Mononuclear cell (primary cell): ENCODE measurements around the gene JARID2. TPM values are rescaled to one million over a fixed set of nuclear protein-coding genes. Genes with fewer than 3 reads are reported as not detected.

Experiments used
- H3K27me3 ChIP-seq: 2 replicates; pipeline ENCODE4 v1.6.0; 2011; ENCODE audit warnings: low read length, control low read depth; ENCODE audit not compliant: insufficient read depth
- H3K4me1 ChIP-seq: 2 replicates; pipeline ENCODE4 v1.5.1; 2011; ENCODE audit warnings: mild to moderate bottlenecking, low read length, control low read depth; ENCODE audit not compliant: insufficient read depth
- H3K4me3 ChIP-seq: 2 replicates; pipeline ENCODE4 v1.5.1; 2011; ENCODE audit warnings: mild to moderate bottlenecking, low read length, moderate library complexity
- H3K9me3 ChIP-seq: 2 replicates; pipeline ENCODE4 v1.5.1; 2011; ENCODE audit warnings: low read depth, mild to moderate bottlenecking, control low read depth, low read length
- total RNA-seq: library from RNA; depleted of rRNA; stranded (reverse); fragments of >200 nt; gene quantifications from one replicate; pipeline ENCODE4 v1.2.3, GENCODE V29; 2012

Gene JARID2
- total RNA-seq, 1 donor = 74.8 TPM

DNA sequence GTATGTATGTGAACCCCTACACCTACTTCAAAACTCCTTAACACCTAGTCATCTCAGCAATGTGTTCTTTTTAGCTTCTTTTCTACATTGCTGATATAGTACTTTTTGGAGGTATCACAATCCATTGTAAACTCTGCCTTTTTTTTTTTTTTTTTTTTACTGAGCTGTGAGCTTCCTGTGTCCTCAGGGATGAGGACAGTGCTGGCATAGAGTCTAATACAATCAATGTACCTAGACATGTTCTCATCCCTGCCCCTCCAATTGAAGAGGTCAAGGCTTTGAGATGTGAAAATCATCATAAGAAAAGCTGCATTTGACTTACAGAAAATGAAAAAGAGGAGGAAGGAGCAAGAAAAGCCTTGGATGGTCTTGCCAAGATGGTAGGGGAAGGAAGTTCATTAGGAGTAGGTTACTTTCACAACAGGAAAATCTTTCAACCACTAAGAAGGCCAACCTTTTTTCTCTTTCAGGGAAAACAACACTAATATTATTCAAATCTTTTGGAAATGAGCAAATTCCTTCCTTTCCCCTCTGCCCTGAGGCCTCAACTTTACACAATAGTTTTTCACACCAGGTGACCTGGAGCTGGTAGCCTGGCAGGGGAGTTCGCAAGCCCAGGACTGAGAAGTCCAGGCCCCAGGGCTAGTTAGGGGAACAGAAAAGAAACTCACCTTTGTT lies 2.8 kb upstream of the JARID2 start:
- H3K9me3 ChIP-seq = no peaks in the 10 kb centered on the region
- H3K4me3 ChIP-seq = no peak overlapping the region
- no peaks in the 10 kb centered on the region for H3K27me3 ChIP-seq

DNA sequence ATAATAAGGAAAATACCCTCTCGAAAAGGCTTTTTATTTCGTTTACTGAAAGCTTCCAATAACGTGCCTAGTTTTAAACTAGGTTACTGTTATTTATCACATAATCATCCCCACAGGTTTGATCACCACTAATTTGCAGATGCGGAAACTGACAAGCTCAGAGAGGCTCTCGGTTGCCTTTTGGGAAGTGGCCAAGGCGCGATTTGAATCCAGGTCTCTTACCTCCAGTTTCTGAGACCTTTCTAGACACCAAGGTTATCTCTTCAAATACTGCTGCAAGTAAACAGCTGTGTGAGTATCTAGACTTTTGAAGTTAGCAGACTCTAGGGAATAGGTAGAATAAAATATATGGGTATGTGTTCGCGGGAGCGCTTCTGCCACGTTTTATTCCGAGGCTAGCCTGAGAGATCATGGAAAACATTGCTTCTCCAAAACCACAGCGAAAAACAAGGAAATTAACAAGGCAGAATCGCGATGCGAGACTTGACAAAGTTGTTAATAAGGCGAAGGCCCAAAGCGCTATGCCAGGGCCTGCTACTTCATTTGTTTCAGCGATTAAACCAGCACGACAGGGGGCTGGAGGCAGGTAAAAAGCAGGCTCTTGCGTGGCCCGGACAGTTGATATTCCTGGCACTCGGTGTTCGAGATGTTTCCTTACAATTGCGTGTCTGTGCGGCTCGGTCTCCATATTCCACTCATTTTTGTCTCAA lies 1.8 kb upstream of the JARID2 start:
- no peaks in the 10 kb centered on the region for H3K27me3 ChIP-seq
- peaks cover 22% of the 10 kb centered on the region for H3K4me1 ChIP-seq
- no peaks in the 10 kb centered on the region for H3K9me3 ChIP-seq
- peak overlapping the region; percentile 97 for H3K4me3 ChIP-seq

More for the DNA sequence above, 2.8 kb upstream of the JARID2 start:
- H3K4me1 ChIP-seq = peaks cover 19% of the 10 kb centered on the region

- H3K4me1 ChIP-seq = peaks cover 29% of the 10 kb centered on the region
- H3K9me3 ChIP-seq = no peaks in the 10 kb centered on the region
- H3K4me3 ChIP-seq = peak overlapping the region; percentile 97
- no peaks in the 10 kb centered on the region for H3K27me3 ChIP-seq
These were observed 1.1 kb upstream of the JARID2 start for GRCh38 chr6:15244620-15245360.

GRCh38 chr6:15246217-15246665 lies 372 bp downstream of the JARID2 start:
- no peaks in the 10 kb centered on the region for H3K27me3 ChIP-seq
- no peaks in the 10 kb centered on the region for H3K9me3 ChIP-seq
- peaks cover 42% of the 10 kb centered on the region for H3K4me1 ChIP-seq
- peak overlapping the region; percentile 97 for H3K4me3 ChIP-seq

GRCh38 chr6:15246666-15247499 lies 1.0 kb downstream of the JARID2 start:
- Histone ChIP-seq H3K27me3 (no peaks in the 10 kb centered on the region), H3K4me3 (peak overlapping the region; percentile 97), H3K4me1 (peaks cover 48% of the 10 kb centered on the region), H3K9me3 (no peaks in the 10 kb centered on the region)

DNA sequence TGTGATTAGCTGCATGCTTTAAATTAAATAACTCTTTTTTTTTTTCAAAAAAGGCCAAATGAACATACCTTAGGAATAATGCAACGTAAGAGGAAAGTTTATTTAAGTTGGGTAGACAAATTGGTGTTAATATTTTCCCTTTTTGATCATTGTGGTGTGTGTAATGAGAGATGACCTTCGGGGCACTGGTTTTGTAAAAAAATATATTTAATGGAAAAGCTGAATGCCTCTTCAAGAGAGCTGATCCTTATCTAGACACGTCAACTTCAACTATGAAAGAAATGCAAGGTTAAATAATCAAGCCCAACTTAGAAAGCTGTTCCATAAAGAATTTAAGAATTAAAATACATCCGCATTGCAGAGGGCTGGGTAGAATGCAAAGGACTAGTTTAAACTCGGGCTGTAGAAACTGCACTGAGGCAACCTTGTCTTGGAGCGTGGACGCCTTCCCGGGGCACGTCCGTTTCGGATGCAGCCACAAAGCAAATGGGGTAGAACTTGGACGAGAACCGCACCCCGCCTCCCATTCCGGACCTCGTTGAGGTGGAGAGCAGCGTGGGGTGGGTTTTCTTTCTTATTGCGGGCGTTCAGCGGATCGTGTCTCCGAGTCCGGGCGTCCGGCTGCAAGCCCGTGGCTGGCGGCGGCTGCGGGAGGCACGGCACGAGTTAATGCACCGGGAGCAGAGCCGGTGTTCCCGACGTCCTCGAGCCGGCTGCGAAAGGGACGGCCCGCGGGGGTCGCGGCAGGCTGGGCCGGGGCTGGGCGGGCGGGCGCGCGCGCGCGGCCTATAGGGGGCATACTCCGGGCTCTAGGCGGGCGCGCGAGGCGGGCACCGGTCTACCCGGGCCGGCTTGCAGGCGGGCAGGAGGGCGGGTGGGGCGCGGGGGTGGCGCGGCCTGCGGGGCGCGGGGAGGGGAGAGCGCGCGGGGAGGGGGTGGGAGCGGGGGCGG lies 1.9 kb downstream of the JARID2 start:
- peaks cover 56% of the 10 kb centered on the region for H3K4me1 ChIP-seq
- H3K9me3 ChIP-seq = no peaks in the 10 kb centered on the region
- H3K4me3 ChIP-seq = peak overlapping the region; percentile 97
- H3K27me3 ChIP-seq = no peaks in the 10 kb centered on the region

DNA sequence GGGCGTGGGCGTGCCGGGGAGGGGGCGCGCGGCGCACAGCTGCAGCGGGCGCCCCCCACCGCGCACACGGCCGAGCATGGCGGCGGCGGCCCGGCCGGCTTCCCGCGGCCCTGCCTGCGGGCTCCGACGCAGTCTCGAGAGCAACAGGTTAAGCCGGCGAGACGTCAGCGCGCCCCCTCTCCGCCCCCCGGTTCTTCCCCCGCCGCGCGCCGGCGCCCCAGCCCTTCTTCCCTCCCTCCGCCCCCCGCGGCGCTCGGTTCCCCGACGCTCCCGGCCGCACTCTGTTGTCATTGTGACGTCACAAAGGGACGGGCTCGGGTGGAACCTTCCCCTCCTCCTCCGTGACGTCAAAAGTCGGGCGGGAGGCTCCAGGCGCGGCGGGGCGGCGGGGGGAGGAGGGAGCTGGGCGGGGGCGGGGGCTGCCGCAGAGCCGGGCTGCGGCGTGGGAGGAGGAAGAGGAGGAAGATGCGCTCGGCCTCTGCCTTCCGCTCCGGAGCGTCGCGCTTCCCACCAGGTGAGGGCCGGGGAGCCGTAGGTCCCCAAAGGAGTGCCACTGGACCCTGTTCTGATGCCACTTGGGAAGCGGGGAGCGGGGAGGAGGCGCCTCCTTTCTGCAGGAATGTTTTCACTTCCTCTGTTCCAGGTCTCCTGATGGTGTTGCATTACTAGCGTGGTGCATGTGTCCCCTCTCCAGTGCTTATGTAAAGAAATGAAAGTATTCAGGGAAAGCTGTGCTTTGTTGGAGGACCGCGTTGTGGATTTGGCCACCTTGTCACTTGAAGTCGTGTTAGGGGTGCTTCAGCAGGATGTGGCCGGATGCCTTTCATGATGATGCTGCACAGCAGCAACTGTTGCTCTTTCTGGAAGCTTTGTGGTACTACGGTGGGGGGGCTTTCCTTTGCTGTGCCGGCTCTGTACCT lies 2.8 kb downstream of the JARID2 start:
- peak overlapping the region; percentile 55 for H3K4me3 ChIP-seq
- no peaks in the 10 kb centered on the region for H3K27me3 ChIP-seq
- no peaks in the 10 kb centered on the region for H3K9me3 ChIP-seq
- H3K4me1 ChIP-seq = peaks cover 57% of the 10 kb centered on the region

DNA sequence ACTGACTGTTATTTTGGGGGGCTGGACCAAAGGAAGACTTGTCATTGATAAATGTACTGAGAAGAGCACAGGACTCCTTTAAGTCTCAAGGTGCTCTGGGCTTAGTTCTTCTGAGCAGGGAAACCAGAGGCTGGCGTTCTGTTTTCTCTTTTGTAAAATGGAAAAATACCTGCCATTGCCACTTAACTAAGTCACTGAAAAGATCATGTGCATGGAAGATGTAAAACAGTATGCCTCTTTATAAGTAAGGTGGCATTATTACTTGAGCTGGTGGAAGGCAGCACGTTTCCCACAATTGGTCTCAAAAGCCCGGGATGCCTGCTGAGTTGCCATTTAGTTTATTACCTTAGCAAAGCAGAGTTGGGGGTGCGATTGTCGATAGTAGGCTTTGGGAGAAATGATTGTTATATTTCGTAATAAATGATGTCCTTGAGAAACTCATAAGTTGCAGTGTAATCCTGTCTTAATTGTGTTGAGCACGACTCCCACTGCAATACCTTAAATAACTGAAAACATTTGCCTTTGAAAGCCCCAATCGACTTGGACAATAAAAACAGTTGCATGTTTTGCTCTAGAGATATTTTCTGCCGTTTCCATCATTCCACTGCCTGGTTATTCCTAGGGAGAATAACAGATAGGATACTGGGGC lies 3.6 kb downstream of the JARID2 start:
- H3K4me1 ChIP-seq = peaks cover 57% of the 10 kb centered on the region

GRCh38 chr6:15250187-15251168 lies 4.6 kb downstream of the JARID2 start:
- Histone ChIP-seq H3K4me3 (no peak overlapping the region), H3K27me3 (no peaks in the 10 kb centered on the region), H3K4me1 (peaks cover 65% of the 10 kb centered on the region), H3K9me3 (no peaks in the 10 kb centered on the region)

More for the DNA sequence above, 3.6 kb downstream of the JARID2 start:
- Histone ChIP-seq H3K4me3 (peak overlapping the region; percentile 55), H3K9me3 (no peaks in the 10 kb centered on the region), H3K27me3 (no peaks in the 10 kb centered on the region)

- Histone ChIP-seq H3K27me3 (no peaks in the 10 kb centered on the region), H3K4me3 (no peak overlapping the region), H3K9me3 (no peaks in the 10 kb centered on the region)
These were observed 6.3 kb downstream of the JARID2 start for GRCh38 chr6:15252195-15252594.

DNA sequence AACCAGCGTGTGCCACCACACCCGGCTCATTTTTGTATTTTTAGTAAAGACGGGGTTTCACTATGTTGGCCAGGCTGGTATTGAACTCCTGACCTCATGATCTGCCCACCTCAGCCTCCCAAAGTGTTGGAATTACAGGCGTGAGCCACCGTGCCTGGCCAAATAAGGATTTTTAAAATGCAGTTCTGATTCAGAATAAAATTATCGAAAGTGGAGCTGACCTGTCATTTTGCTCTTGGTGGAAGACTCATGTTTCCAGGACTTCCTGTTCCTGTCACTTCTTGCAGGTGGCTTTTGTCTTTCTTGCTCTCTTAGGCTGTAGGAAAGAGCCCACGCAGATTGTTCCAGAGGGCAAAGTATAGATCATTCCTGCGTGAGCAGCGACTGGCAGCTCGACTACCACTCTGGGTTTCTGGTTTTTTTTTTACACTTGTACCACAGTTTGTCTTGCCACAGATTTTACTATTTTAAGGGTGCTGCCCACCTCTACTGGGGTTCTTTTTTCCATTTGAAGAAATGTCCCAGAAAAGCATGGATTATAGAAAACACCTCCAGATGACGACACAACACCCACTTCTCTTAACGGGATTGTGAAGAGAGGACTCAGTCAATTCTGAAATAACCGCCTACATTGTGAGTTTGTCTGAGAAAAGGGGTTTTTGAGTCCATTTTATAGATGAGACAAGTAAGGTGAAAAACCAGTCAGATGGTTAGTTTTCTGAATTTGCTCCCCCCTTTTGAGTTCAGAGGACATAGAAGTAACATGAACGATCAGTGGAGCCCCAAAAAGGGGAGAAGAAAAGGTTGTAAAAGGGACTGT lies 7.5 kb downstream of the JARID2 start:
- H3K4me1 ChIP-seq = peaks cover 87% of the 10 kb centered on the region
- H3K27me3 ChIP-seq = no peaks in the 10 kb centered on the region
- no peak overlapping the region for H3K4me3 ChIP-seq
- H3K9me3 ChIP-seq = no peaks in the 10 kb centered on the region

More at GRCh38 chr6:15252195-15252594, 6.3 kb downstream of the JARID2 start:
- peaks cover 81% of the 10 kb centered on the region for H3K4me1 ChIP-seq
